Adrenal gland (tissue), 5 donors: ENCODE data around the gene CAMKK1.

Source experiments
- CTCF ChIP-seq, 6 experiments: fragments of 450-650 bp in 4 of 6; fragments of 200-600 bp in 2 of 6; sonication (generic) in 1 of 6; IDR thresholded peaks; 1 replicate in 5 of 6; 2 replicates in 1 of 6; pipeline versions ENCODE4 v1.5.1 to v1.8.0; 2016 to 2021; ENCODE audit warnings: antibody characterized with exemption in 6 of 6, mild to moderate bottlenecking in 2 of 6, moderate library complexity in 1 of 6
- POLR2A ChIP-seq, 2 donors: fragments of 450-650 bp; IDR thresholded peaks; one replicate each; pipeline ENCODE4 v1.6.1; 2017; ENCODE audit warnings: antibody characterized with exemption in 2 of 2, mild to moderate bottlenecking in 2 of 2, moderate library complexity in 1 of 2
- donor health status: DM: no; HTN: no; CAD: no.

GRCh38 chr17:3904501-3904900, 11.6 kb upstream of the CAMKK1 start:
- TF ChIP-seq POLR2A (IDR thresholded peaks at IDR 0.05) (no peak), CTCF (IDR thresholded peaks at IDR 0.05) (no peak)
